Amygdala (tissue), 56 donors: ENCODE data around the gene BMAL1.
"Not testable (repeated sequence)": the region's sequence is repeated elsewhere in the genome, so short reads cannot be mapped to it uniquely, and the experiment has no call there.

Experiments
- DNase-seq, 56 donors: peaks; one replicate each; lab custom pipeline; 2025; lab: John Stamatoyannopoulos, UW

Gene BMAL1

GRCh38 chr11:13277768-13278608 is at the start of gene BMAL1:
TSS of gene BMAL1 (plus strand) at chr11:13277790. CDS start at chr11:13354309, 76,519 bp downstream.
- DNase-seq: peak in 19 of 56 donors; percentile 14 to 69 (median 40)

- no peak for DNase-seq
Measured at GRCh38 chr11:13228572-13228971, 49.0 kb upstream of the BMAL1 start.

GRCh38 chr11:13229136-13229535 is 48.5 kb upstream of the BMAL1 start:
- no peak for DNase-seq

- DNase-seq: no peak
Measured at GRCh38 chr11:13229711-13230318, 47.8 kb upstream of the BMAL1 start.

- peak in 4 of 56 donors; percentile 9 to 51 (median 24) for DNase-seq
Measured at GRCh38 chr11:13233173-13233745, 44.3 kb upstream of the BMAL1 start.

GRCh38 chr11:13235895-13236294 is 41.7 kb upstream of the BMAL1 start:
- DNase-seq: no peak

GRCh38 chr11:13236626-13237025 is 41.0 kb upstream of the BMAL1 start:
- DNase-seq: no peak

GRCh38 chr11:13237761-13238160 is 39.8 kb upstream of the BMAL1 start:
- peak in 1 of 56 donors; percentile 25 for DNase-seq

GRCh38 chr11:13238879-13239514 is 38.6 kb upstream of the BMAL1 start:
- peak in 6 of 56 donors; percentile 8 to 34 (median 10) for DNase-seq

- DNase-seq: no peak
Measured at GRCh38 chr11:13242564-13242963, 35.0 kb upstream of the BMAL1 start.

GRCh38 chr11:13247606-13248296 is 29.8 kb upstream of the BMAL1 start:
- no peak for DNase-seq

GRCh38 chr11:13249177-13249576 is 28.4 kb upstream of the BMAL1 start:
- no peak for DNase-seq

GRCh38 chr11:13249992-13250391 is 27.6 kb upstream of the BMAL1 start:
- DNase-seq: no peak

- no peak for DNase-seq
Measured at GRCh38 chr11:13251966-13252365, 25.6 kb upstream of the BMAL1 start.

GRCh38 chr11:13252438-13252837 is 25.2 kb upstream of the BMAL1 start:
- DNase-seq: no peak

- DNase-seq: no peak
Measured at GRCh38 chr11:13256216-13256615, 21.4 kb upstream of the BMAL1 start.

- not testable (repeated sequence) for DNase-seq
Measured at GRCh38 chr11:13258061-13258460, 19.5 kb upstream of the BMAL1 start.

GRCh38 chr11:13258855-13259254 is 18.7 kb upstream of the BMAL1 start:
- DNase-seq: no peak

GRCh38 chr11:13259374-13259773 is 18.2 kb upstream of the BMAL1 start:
- DNase-seq: no peak

- no peak for DNase-seq
Measured at GRCh38 chr11:13260201-13260962, 17.2 kb upstream of the BMAL1 start.
